Cardiac muscle cell (in vitro differentiated cells and primary cell): Measurements from ENCODE around the gene NLRC5. TPM values are rescaled to one million over a fixed set of nuclear protein-coding genes. Genes with fewer than 3 reads are reported as not detected.

Experiments
- DNase-seq, 2 donors: peaks; one replicate each; pipeline versions ENCODE4 v3.0.0 to v3.0.0-alpha.2; 2010 to 2017; ENCODE audit warnings: low read depth in 1 of 2, low spot score in 1 of 2
- H3K27ac ChIP-seq: fragments of 200-600 bp; sonication (generic); 2 replicates; pipeline ENCODE4 v1.5.1; 2016
- H3K27me3 ChIP-seq: fragments of 200-600 bp; sonication (generic); 2 replicates; pipeline ENCODE4 v1.6.0; 2016; ENCODE audit warnings: control low read depth
- H3K36me3 ChIP-seq: fragments of 200-600 bp; sonication (generic); 2 replicates; pipeline ENCODE4 v1.5.1; 2016; ENCODE audit warnings: control low read depth
- H3K4me1 ChIP-seq: fragments of 200-600 bp; sonication (generic); 2 replicates; pipeline ENCODE4 v1.8.1; 2017; ENCODE audit warnings: low read depth, mild to moderate bottlenecking, mixed run types
- H3K4me3 ChIP-seq: fragments of 200-600 bp; sonication (generic); 2 replicates; pipeline ENCODE4 v1.5.1; 2016; ENCODE audit warnings: mild to moderate bottlenecking
- H3K9me3 ChIP-seq: fragments of 200-600 bp; sonication (generic); 2 replicates; pipeline ENCODE4 v1.5.1; 2017; ENCODE audit warnings: low read depth, mild to moderate bottlenecking, control low read depth
- CTCF ChIP-seq: IDR thresholded peaks from 2 replicates; pipeline ENCODE4 v1.5.1; 2012; ENCODE audit warnings: low read depth, mild to moderate bottlenecking, low read length
- polyA plus RNA-seq: library from polyadenylated mRNA; unstranded; fragments of >200 nt; fragmentation: Nextera tagmentation; extraction: Ambion mirVana; gene quantifications from 2 replicates; pipeline ENCODE4 v1.2.1, GENCODE V29; 2016
- total RNA-seq: library from RNA; depleted of rRNA; stranded (reverse); fragments of >200 nt; gene quantifications from 2 replicates; pipeline ENCODE4 v1.2.3, GENCODE V29; 2016

Gene NLRC5
- total and polyA plus RNA-seq, 2 experiments from 2014 or later = not detected

GRCh38 chr16:57008440-57008839 is 19.1 kb downstream of the NLRC5 start:
- TF ChIP-seq CTCF = no peak
- no peak overlapping the region for H3K27ac ChIP-seq
- no peaks in the 10 kb centered on the region for H3K4me1 ChIP-seq
- H3K36me3 ChIP-seq = no peaks in the 10 kb centered on the region
- no peaks in the 10 kb centered on the region for H3K9me3 ChIP-seq
- H3K4me3 ChIP-seq = no peak overlapping the region
- DNase-seq = no peak
- H3K27me3 ChIP-seq = no peaks in the 10 kb centered on the region

- H3K4me1 ChIP-seq = no peaks in the 10 kb centered on the region
Measured at GRCh38 chr16:57009643-57010170, 20.4 kb downstream of the NLRC5 start.

GRCh38 chr16:57012353-57012752 is 23.0 kb downstream of the NLRC5 start:
- Histone ChIP-seq H3K36me3 (no peaks in the 10 kb centered on the region), H3K9me3 (no peaks in the 10 kb centered on the region), H3K27ac (no peak overlapping the region), H3K4me3 (no peak overlapping the region), H3K27me3 (no peaks in the 10 kb centered on the region), H3K4me1 (no peaks in the 10 kb centered on the region)
- no peak for DNase-seq
- no peak for TF ChIP-seq CTCF

More at GRCh38 chr16:57009643-57010170, 20.4 kb downstream of the NLRC5 start:
- Histone ChIP-seq H3K27ac (no peak overlapping the region), H3K9me3 (no peaks in the 10 kb centered on the region), H3K36me3 (no peaks in the 10 kb centered on the region), H3K27me3 (no peaks in the 10 kb centered on the region), H3K4me3 (no peak overlapping the region)
- no peak for DNase-seq
- TF ChIP-seq CTCF = no peak

GRCh38 chr16:57013229-57013628 is 23.9 kb downstream of the NLRC5 start:
- no peaks in the 10 kb centered on the region for H3K27me3 ChIP-seq
- H3K4me1 ChIP-seq = no peaks in the 10 kb centered on the region
- H3K36me3 ChIP-seq = no peaks in the 10 kb centered on the region
- no peak overlapping the region for H3K27ac ChIP-seq
- no peak for TF ChIP-seq CTCF
- no peak overlapping the region for H3K4me3 ChIP-seq
- H3K9me3 ChIP-seq = no peaks in the 10 kb centered on the region
- DNase-seq = peak in 1 of 2 donors; percentile 33

- no peaks in the 10 kb centered on the region for H3K9me3 ChIP-seq
- no peaks in the 10 kb centered on the region for H3K27me3 ChIP-seq
- no peak overlapping the region for H3K4me3 ChIP-seq
- no peak for DNase-seq
- H3K4me1 ChIP-seq = no peaks in the 10 kb centered on the region
- H3K27ac ChIP-seq = no peak overlapping the region
- no peak for TF ChIP-seq CTCF
- H3K36me3 ChIP-seq = no peaks in the 10 kb centered on the region
Measured at GRCh38 chr16:57013902-57014301, 24.5 kb downstream of the NLRC5 start.

GRCh38 chr16:57016301-57016700 is 26.9 kb downstream of the NLRC5 start:
- no peaks in the 10 kb centered on the region for H3K9me3 ChIP-seq
- H3K4me1 ChIP-seq = no peaks in the 10 kb centered on the region
- no peak for TF ChIP-seq CTCF
- H3K4me3 ChIP-seq = no peak overlapping the region
- H3K27me3 ChIP-seq = no peaks in the 10 kb centered on the region
- no peak overlapping the region for H3K27ac ChIP-seq
- no peaks in the 10 kb centered on the region for H3K36me3 ChIP-seq
- DNase-seq = no peak
